GM18499 (cell line): ENCODE data around the gene CHCHD4.
"Not testable (repeated sequence)": the region's sequence is repeated elsewhere in the genome, so short reads cannot be mapped to it uniquely, and the experiment has no call there.

Experiments used
- ATAC-seq: cut with Tn5 transposase; IDR thresholded peaks from one replicate; pipeline ENCODE4 v1.9.1; 2021; ENCODE audit warnings: moderate number of reproducible peaks; ENCODE audit not compliant: insufficient read depth, unreplicated experiment

Gene CHCHD4

DNA sequence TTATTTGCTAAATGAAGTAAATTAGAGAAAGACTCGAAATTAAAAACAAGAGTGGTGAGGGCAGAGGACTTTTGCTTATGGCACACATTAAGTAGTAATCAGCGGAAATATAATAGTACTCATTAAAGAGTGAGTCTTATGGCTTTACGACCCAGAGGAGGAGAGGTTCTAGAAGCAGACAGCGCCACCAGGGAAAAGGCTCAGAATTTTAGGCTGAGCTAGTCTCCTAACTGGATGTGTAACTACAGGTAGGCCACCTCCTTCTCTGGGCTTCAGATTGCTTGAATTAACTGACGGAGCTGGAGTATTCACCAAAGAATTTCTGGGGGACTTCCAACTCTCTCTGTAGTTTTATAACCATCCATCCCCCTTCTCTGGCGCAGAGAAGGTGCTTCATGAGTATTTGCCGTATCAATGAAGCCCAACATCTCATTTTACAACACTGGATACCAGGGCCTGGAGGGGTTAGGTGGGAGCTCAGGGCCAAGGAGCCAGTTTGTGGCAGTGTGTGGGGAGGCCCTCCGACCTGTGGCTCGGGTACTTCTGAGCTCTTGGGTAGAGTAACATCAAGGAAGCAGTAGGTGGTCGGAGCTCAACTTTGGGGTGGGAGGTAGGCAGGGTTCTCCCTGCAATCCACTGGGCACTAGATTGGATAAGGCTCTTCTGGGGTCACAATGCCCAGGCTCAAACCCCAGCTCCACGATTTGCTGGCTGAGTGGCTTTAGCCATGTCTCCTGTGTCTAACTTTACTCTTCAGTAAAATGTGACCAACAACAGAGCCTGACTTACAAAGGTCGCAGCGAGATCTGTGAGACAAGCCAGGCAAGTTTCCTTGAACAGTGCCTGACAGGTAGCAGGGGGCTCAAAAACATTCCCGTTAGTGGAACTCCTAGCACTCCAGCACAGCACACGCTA lies 1.1 kb downstream of the CHCHD4 start:
- ATAC-seq, result no peak

DNA sequence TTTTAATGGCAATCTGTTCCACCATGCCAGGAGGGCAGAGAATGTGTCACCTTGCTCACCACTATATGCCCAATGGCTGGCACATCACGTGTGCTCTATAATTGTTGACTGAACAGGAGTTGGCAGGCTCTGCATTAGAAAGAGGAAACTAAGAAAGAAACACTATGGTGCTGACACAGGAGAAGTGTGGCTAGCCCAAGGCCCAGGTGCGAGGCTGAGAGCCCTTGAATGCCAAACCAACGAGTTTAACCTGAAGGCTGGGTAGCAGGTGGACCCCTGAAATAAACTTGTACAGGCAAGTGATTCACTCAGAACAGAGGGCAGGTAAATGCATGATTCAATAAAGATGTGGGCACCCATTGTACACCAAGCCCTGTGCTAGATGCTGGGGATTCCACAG lies 2.4 kb downstream of the CHCHD4 start:
- ATAC-seq, result no peak

DNA sequence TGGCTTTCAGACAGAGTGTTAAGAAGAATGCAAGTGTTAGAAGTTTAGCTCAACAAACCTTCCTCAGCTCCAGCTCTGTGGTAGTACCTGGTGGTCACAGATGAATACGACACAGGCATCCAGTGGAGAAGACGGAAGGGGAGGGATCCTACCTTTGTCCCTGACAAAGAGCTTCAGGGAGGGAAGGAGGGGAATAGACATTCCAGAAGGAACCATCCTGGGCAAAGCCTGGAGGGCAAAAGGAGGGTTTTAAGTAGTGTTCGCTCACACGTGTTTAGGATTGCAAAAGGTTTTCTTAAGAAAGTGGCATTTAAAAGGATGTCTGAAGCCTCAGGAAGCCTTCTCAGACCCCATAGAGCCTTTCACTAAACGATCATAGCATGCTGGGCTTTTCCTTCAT lies 2.8 kb downstream of the CHCHD4 start:
- no peak for ATAC-seq

DNA sequence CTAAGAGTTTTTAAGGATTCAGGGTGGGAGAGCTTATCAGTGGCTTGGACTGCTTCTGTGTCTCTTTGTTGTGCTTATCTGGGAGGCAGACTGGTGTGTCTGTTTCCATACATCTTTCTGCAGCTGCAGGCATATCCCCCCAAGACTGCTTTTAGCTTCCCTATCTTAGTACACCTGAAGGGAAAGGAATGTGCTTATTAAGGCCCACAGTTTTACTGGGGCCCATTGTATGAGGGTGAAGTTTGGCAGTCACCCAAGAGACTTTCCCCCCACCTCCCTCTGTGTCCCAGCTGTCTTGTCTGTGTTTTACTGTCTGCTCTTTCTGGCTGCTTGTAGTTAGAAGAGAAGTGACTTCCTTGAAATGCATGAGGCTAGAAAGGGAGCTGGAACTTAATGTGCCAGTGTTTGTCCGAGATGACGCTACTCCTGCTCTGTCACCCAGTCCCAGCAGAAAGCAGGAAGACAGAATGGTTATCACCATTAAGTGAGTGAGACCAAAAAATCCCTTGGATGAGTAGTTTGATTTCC lies 3.7 kb downstream of the CHCHD4 start:
- not testable (repeated sequence) for ATAC-seq

DNA sequence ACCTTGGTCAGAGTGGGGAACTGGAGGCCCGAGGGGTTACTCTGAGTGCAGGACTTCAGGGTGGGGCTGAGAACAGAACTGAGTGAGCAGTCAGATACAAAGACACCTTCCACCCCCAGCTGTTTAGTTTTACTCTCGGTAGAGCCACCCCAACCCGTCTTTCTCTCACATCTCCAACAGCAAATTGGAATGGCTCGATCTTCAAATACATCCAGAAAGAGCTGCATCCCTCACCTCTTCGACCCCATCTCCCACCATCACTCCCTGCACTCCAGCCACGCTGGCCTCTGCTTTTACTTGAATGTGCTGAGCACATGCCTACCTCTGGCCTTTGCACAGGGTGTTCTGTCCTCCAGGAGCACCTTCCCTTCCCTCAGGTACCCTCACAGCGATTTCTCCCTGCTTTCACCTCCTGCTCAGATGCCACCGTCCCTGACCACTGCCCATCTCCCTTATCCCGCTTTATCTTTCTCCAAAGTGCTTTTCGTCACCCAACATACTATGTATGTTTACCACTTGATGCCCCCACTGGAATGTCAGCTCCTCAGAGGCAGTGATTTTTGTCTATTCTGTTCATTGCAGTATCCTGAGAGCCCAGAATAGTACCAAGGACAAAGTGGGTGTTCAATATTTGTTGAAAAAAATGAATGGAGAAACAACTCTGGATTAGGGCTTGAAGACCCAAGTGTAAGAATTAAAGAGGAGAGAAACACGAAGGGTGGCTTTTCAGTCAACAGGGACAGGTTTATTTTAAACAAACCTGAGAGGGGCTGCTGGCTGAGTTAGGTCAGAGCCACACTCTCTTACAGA lies 4.4 kb downstream of the CHCHD4 start:
- ATAC-seq, result no peak

DNA sequence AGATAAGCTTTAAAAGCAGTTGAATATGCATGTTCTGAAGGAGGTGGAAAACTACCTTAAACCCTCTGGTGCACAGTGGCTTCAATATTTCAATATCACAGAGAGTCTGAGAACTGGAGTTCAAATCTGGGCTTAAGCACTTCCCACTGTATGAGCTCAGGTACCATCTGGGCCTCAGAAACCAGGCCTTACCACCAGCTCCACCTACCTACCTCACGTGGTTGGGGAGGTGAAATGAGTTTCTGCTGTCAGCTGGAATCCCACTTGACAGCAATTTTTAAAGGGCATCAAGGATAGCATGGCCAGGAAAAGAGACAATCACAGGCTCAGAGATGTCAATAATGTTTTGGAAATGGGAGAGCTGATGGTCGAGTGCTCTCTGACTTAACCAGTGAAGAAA lies 5.0 kb downstream of the CHCHD4 start:
- ATAC-seq, result no peak

DNA sequence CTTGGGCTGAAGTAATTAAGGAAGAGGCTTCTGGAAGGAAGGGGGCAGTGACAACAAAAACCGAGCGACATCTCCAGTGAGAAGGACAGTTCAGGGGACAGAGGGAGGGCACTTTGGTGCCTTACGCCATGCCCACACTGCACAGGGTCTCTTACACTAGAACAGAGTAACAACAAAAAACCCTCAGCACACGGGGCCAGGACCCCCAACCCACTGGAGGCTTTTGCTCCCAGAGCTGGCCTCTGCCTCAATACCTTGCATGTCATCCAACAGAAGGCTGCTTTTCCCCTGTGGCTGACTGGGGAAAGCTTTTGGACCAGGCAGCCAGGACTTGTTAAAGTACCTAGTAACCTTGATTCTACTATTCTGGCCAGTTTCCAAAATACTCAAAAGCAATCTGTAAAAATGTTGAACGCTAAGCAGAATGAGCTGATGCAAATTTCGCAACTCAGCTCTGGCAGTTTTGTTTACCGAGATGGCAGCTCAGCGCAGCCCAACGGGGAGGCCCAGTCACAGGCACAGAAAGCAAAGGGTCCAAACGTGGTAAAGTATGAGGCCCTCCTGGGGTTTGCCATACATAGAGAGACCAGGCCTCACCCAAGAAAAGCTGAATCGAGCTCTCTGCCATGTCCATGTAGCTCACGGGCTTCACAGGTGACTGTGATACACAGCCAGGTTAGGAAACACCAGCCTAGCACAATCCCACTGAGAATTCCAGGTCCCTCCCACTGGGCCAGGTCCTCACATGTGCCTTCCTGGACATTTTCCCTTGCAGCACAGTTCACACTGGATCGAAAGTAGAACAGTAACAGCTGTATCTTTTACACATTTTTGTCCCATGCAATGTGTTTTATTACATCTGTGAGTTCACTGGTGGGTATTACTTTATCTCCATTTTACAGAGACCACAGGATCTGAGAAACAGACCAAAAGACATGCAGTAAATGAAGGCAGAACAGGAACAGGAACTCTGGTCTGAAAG lies 6.0 kb downstream of the CHCHD4 start:
- ATAC-seq, result no peak

DNA sequence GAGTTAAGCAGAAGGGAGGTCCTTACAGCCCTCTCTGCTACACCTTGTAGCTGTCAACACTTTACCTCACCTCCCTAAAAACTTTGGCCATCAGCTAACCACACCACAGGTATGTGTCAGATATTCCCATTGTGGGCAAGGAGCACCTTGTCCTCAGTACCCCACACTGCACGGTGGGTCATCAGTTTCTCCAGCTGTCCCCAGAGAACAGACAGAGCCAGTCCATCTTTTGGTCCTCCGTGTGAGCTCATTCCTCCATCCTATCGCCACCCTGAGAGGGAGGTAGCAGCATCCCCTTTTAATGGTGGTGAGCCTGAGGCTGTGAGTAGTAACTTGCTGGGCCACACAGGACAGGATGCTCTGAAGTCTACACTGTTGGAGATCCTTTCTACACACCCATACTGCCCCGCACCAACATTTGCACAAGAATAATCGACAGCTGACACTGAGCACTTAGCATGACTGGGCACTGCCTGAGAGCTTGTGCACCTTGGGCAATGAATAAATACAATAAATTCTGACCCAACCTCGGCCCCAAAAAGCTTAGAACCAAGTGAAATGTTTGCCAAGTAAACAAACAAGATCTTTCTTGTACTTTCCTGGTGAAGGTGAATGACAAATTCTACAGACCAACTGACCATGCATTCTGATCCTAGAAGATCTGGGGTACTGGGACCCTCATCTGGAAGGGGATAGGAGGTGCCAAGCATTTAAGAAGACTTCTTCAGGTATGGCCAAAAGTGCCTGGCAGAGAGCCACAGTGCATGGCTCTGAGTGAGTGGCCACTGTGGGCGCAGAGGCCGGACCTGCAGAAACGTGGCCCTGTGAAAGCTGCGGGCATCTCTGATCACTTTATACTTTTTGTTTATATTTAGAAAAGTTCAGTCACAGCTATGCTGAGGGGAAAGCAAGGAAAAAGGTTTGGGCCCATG lies 6.9 kb downstream of the CHCHD4 start:
- ATAC-seq, result no peak

DNA sequence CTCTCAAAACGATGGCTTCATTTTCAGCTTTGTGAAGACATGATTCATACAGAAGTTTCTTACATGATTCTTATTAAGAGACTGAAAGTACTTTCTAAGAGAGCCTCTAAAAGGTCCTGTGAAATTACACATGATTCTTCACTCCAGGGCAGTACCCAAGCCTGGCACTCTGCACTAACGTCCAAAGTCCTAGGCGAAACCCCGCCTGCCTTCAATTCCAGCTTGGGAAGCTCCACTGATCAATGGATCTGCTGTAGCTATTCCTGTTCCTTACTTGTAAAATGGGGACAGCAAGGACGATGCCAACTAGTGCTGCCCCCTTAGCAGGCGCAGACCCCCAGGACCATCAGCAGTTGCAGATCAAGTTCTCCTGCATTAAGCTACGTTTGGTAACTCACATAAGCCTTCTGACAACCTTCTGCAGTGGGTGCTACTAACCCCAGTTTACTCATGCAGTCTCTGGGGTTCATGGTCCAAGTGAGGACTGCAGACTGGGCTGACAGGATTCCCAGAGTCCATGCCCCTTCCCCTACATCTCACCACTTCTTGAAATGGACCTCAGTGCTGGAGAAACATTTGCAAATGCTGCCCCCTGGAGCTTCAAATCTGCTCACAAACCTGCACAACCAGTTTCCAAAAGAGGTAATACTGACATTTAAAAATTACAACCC lies 10.6 kb downstream of the CHCHD4 start:
- no peak for ATAC-seq

DNA sequence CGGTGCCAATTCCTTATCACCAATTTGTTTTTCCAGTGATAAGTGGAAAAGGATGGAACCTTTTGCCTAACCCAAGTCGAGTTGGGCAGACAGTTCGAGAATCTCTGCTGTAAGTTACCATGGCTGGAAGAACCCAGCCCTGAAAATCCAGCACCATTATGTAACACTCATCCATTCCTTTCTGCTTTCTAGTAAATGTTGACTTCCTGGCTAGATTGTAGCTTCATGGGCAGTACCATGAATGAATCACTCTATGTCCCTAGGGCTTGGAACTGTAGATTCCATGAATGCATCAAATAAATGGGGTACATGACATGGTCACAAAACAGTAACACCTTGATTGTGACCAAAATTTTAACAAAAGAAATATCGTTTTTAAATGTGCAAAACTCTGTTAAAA lies 14.0 kb downstream of the CHCHD4 start:
- no peak for ATAC-seq

DNA sequence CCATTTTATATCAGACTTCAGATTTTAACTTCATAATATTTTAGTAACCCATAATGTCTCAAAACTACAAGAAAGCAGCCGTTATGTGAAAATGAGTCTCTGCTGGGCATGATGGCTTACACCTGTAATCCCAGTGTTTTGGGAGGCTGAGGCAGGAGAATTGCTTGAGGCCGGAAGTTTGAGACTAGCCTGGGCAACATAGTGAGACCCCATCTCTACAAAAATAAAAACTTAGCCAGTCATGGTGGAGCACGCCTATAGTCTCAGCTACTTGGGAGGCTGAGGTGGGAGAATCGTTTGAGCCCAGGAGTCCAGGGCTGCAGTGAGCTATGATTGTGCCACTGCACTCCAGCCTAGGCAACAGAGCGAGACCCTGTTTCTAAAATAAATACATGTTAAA lies 14.8 kb downstream of the CHCHD4 start:
- ATAC-seq, result not testable (repeated sequence)

DNA sequence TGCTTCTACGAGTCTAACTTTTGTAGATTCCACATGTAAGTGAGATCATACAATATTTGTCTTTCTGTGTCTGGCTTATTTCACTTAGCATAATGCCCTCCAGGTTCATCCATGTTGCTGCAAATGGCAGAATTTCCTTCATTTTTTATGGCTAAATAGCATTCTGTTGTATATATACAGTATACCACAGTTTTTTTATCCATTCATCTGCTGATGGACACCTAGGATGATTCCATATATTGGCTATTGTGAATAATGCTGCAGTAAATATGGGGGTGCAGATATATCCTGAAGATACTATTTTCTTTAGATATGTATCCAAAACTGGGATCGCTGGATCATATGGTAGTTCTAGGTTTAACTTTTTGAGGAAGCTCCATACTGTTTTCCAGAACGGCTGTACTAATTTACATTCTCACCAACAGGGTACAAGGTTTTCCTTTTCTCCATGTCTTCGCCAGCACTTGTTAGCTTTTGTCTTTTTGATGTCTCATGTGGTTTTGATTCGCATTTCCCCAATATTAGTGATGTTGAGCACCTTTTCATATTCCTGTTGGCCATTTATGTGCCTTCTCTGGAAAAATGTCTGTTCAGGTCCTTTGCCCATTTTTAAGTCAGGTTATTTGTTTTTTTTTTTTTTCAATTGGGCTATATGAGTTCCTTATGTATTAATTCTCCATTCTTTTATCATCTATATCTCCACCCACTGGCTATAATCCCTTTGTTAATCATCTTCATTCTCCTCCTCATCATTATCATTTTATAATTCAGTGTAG lies 26.9 kb downstream of the CHCHD4 start:
- no peak for ATAC-seq

DNA sequence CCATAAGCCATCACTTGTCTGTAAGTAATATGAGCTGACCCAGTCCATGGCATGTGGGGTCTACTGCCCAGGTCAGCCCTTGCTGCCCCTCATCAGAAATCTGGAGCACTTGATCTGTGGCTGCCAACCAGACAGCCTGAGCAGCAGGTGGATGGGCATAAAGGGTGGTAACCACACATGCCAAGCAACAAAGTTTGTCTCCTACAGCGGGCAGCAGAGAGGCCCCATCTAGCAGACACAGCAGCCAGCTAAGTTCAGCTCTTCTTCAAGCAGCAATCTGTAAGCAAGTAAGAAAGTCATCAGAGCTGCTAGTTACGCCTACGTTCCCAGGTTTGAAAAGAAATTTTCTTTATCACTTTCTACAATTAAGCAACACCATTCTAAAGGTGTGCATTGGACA lies 27.9 kb downstream of the CHCHD4 start:
- ATAC-seq, result no peak

DNA sequence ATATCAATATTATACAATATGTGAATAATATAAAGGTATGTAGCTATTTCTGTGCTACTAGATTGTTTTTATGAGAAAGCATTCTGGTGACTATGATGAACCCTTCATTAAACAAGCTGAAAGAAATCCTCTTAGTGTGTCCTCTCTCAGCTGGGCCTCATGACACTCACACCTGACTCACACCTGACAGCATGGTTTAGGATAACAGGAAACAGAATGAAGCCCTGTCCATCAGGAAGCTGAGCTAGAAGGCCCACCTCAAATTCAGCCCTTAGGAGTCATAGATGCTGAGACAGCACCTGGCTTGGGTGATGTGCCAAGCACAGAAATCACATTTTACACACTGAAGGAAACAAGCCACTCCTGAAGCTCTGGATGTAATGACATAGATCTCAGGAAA lies 30.8 kb downstream of the CHCHD4 start:
- ATAC-seq, result no peak

DNA sequence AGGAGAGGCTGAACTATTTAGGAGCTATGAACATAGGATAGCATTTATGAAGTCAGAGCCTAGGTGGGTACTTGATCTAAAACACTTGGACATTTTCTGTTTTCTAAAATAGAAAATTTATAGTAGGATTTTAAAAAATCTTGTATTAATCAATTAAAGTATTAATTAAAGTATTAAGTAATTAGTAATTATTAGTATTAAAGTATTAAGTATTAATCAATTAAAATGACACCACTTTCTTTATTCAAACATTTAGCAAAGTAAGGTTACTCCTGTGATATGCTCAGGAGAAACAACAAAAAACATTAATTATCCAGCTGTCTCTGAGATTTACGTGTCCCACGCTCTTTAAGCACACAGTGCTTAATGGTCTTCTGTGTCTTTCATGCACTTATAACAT lies 32.2 kb downstream of the CHCHD4 start:
- no peak for ATAC-seq

DNA sequence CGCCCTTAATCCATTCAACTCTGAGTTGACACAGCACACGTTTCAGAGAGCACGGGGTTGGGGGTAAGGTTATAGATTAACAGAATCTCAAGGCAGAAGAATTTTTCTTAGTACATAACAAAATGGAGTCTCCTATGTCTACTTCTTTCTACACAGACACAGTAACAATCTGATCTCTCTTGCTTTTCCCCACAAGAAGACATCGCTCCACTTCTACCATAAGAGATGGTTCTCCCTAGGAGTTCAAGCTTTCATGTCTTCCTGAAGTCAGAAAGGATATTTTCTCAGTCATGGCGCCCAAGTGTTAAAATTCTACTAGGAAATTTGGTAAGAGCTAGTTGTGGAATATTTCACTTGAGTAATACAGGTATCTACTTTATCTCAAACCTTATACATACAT lies 32.7 kb downstream of the CHCHD4 start:
- ATAC-seq, result not testable (repeated sequence)

DNA sequence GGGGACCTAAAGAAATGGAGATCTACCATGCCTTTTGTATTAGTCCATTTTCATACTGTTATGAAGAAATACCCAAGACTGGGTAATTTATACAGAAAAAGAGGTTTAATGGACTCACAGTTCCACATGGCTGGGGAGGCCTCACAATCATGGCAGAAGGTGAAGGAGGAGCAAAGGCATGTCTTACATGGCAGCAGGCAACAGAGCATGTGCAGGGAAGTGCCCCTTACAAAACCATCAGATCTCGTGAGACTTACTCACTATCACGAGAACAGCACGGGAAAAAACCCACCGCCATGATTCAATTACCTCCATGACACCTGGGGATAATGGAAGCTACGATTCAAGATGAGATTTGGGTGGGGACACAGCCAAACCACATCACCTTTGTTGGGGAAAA lies 37.2 kb downstream of the CHCHD4 start:
- ATAC-seq, result not testable (repeated sequence)
